ENCODE measurements around the gene CNTFR. TPM values are rescaled to one million over a fixed set of nuclear protein-coding genes. Genes with fewer than 3 reads are reported as not detected.

The CNTFR gene
- total RNA-seq, 1 experiment from 2014 or later, result 4.5 TPM

GRCh38 chr9:34552606-34552981, 36.9 kb downstream of the CNTFR start:
- no peaks in the 10 kb centered on the region for H3K27me3 ChIP-seq (replicated peaks; ENCODE audit: insufficient read depth, low read depth, low read length, poor library complexity)
- no peak for DNase-seq (ENCODE audit: low spot score)
- no TSS peak for BruUV-seq (replicated peaks)
- no peaks in the 10 kb centered on the region for H3K9me3 ChIP-seq (ENCODE audit: low read depth, low read length, poor library complexity, severe bottlenecking)
- no peak overlapping the region for H3K27ac ChIP-seq (ENCODE audit: low read depth, low read length, poor library complexity, severe bottlenecking)
- H3K4me3 ChIP-seq (ENCODE audit: low read depth, low read length, poor library complexity, severe bottlenecking), result no peak overlapping the region
- POLR2A ChIA-PET (ENCODE audit: low non-redundant PET), result no interaction called here
- intact Hi-C loops (cut with micrococcal nuclease; ENCODE audit: unreplicated experiment), result no loop called here
- TF ChIP-seq CTCF (conservative IDR thresholded peaks at IDR 0.05; ENCODE audit: low read depth, low read length) (no peak), EZH2 (IDR thresholded peaks at IDR 0.05; ENCODE audit: borderline replicate concordance, low read depth, low read length, poor library complexity, severe bottlenecking) (no peak)
- no peaks in the 10 kb centered on the region for H3K36me3 ChIP-seq (ENCODE audit: insufficient read depth, low read length, poor library complexity, severe bottlenecking)
- CTCF ChIA-PET, result no interaction called here
- H3K4me1 ChIP-seq (ENCODE audit: insufficient read depth, low read length, poor library complexity, severe bottlenecking), result peaks cover 9% of the 10 kb centered on the region

- H3K9me3 ChIP-seq (ENCODE audit: low read depth, low read length, poor library complexity, severe bottlenecking), result no peaks in the 10 kb centered on the region
- no peak overlapping the region for H3K27ac ChIP-seq (ENCODE audit: low read depth, low read length, poor library complexity, severe bottlenecking)
- H3K4me1 ChIP-seq (ENCODE audit: insufficient read depth, low read length, poor library complexity, severe bottlenecking), result peaks cover 9% of the 10 kb centered on the region
- H3K36me3 ChIP-seq (ENCODE audit: insufficient read depth, low read length, poor library complexity, severe bottlenecking), result no peaks in the 10 kb centered on the region
- no peaks in the 10 kb centered on the region for H3K27me3 ChIP-seq (replicated peaks; ENCODE audit: insufficient read depth, low read depth, low read length, poor library complexity)
- DNase-seq (ENCODE audit: low spot score), result no peak
- POLR2A ChIA-PET (ENCODE audit: low non-redundant PET), result no interaction called here
- intact Hi-C loops (cut with micrococcal nuclease; ENCODE audit: unreplicated experiment), result no loop called here
- BruUV-seq (replicated peaks), result no TSS peak
- CTCF ChIA-PET, result no interaction called here
- no peak for TF ChIP-seq CTCF (conservative IDR thresholded peaks at IDR 0.05; ENCODE audit: low read depth, low read length)
- TF ChIP-seq EZH2 (IDR thresholded peaks at IDR 0.05; ENCODE audit: borderline replicate concordance, low read depth, low read length, poor library complexity, severe bottlenecking), result no peak
- no peak overlapping the region for H3K4me3 ChIP-seq (ENCODE audit: low read depth, low read length, poor library complexity, severe bottlenecking)
These were observed 37.5 kb downstream of the CNTFR start for GRCh38 chr9:34551751-34552605.

GRCh38 chr9:34550681-34551270, 38.7 kb downstream of the CNTFR start:
- no peak for DNase-seq (ENCODE audit: low spot score)
- no peak overlapping the region for H3K4me3 ChIP-seq (ENCODE audit: low read depth, low read length, poor library complexity, severe bottlenecking)
- POLR2A ChIA-PET (ENCODE audit: low non-redundant PET), result no interaction called here
- H3K27ac ChIP-seq (ENCODE audit: low read depth, low read length, poor library complexity, severe bottlenecking), result no peak overlapping the region
- no peaks in the 10 kb centered on the region for H3K9me3 ChIP-seq (ENCODE audit: low read depth, low read length, poor library complexity, severe bottlenecking)
- H3K36me3 ChIP-seq (ENCODE audit: insufficient read depth, low read length, poor library complexity, severe bottlenecking), result no peaks in the 10 kb centered on the region
- no peaks in the 10 kb centered on the region for H3K27me3 ChIP-seq (replicated peaks; ENCODE audit: insufficient read depth, low read depth, low read length, poor library complexity)
- TF ChIP-seq CTCF (conservative IDR thresholded peaks at IDR 0.05; ENCODE audit: low read depth, low read length) (no peak), EZH2 (IDR thresholded peaks at IDR 0.05; ENCODE audit: borderline replicate concordance, low read depth, low read length, poor library complexity, severe bottlenecking) (no peak)
- BruUV-seq (replicated peaks), result no TSS peak
- CTCF ChIA-PET, result no interaction called here
- intact Hi-C loops (cut with micrococcal nuclease; ENCODE audit: unreplicated experiment), result no loop called here
- peaks cover 9% of the 10 kb centered on the region for H3K4me1 ChIP-seq (ENCODE audit: insufficient read depth, low read length, poor library complexity, severe bottlenecking)

Measured in A673 (cell line).